8988T (cell line): Measurements from ENCODE around the gene MXD4.
"Not testable (repeated sequence)": the region's sequence is repeated elsewhere in the genome, so short reads cannot be mapped to it uniquely, and the experiment has no call there.

Source experiments
- DNase-seq: peaks from one replicate; pipeline ENCODE4 v3.0.0; 2011

The MXD4 gene

DNA sequence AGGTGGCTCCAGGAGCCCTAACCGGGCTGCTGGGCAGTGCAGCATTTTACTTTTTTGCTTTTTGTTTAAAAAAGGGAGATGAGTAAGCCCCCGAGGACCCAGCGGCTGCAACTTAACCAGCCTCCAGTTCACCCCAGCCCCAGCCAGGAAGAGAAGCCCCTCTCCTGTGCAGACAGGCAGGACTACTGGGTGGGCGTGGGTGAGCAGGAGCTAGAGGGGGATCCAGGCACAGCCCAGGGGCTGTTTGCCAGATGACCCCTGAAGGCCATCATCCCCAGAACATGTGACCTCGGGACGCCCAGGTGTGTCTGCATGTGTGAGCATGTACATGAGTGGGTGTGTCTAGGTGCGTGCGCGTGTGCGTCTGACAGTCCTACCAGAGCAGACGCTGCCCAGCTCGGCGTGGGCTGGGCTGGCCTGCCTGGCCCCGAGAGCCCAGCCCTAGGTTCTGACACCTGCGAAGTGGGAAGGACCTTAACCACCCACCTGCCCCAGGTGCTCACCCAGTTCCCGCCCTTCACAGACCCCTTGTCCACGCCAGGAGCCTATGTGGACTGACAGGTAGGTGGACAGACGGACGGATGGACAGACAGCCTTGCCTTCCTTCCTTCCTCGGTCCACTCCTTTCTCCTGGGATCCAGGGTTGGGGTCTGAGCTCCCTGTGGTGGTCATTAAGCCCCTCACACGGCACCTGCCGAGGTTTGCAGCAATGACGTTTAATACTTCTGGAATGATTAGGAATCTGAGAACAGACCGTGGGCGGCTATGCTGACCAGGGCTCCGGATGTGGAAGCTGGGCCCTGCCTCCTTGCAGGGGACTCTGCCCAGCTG, 12.2 kb downstream of the MXD4 start:
- DNase-seq = peak; percentile 15

DNA sequence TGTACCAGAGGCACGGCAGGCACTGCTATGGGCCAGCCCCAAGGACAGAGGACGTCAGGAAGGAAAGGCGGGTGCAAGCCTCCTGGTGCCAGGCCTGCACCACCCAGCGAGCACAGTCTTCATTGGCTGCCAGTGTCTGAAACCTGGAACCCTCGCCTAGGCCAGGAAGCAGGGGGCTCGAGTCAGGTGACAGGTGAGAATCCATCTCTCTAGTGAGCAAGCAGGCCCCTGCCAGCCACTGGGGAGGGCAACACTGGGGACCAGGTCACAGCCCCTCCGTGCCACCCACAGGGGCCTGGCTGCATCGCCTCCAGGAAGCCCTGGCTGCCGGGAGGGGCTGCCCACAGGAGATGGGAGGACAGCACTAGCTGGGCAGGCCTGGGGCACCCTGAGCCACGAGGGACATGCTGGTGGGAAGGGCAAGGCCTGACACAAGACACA, 13.1 kb downstream of the MXD4 start:
- DNase-seq = peak; percentile 31

DNA sequence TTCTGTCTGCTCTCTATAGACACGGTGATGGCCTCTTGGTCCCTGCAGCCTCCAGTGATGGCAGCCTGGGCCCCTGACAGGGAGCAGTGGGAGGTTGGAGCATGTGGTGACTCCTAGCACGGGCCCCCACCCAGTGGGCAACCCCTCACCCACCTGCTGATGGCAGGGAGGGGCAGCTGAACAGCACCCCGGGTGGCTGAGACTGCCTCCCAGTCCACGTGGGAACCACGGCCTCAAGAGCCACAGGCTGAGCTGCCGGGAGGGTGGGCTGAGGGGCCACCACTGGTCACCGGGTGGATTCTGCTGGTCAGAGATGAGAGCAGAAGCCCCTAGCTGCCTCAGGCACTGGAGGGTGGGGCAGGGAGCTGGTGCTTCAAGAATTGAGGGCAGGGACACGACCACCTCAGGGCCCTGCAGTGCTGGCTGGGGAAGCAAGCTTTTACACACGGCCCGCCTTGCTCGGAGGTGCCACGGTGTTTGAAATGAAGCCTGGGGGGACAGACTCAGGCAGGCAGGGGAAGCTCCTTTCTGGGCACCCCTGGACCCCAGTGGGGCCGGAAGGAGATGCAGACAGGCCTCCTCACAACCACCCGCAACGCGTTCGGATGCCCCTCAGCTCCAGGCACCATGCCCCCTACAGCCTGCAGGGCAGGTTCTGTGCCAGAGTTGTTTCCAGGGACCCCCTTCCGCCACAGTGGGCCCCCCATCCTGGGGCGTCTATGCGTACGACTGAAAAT, 13.7 kb downstream of the MXD4 start:
- DNase-seq = peak; percentile 15

DNA sequence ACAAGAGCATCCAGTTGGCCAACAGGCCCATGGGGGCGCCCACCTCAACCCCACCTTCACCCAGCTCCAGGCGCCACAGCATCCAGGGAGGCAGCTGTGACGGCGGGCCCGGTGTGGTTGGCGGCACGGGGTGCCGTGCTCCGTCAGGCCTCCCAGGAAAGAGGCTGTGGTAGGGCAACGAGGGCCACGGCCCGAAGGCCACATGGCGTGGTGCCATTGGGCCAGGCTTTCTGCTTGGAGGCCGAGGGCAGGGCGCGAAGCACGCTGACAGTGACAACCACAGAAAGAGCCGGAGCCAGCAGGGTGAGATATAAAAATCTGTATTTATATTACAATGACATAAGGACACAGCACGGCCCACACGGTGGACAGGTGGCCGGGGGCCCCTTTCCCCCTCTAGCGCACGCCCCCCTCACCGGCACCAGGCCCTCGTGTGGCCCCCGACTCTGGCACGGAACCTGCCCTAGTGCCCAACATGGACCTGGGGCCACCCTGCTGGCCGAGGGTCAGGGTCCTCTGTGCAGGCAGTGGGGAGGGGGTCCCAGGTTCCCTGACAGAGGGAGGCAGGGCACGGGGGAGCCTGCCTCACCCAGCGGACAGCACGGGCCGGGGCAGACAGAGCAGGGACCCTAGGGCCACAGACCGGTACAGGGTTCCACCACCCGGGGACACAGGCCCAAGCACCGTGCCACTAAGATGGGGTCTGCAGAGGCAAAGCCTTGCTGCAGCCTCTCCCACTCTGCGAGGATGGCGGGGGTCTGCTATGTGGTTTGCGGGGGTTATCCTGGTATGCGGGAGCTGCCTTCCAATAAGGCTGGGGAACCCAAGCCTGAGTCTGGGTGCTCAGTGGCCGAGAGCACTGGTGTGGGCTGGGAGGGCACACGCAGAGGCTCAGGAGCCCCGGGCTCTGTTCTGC, 14.5 kb downstream of the MXD4 start:
- peak; percentile 16 for DNase-seq

DNA sequence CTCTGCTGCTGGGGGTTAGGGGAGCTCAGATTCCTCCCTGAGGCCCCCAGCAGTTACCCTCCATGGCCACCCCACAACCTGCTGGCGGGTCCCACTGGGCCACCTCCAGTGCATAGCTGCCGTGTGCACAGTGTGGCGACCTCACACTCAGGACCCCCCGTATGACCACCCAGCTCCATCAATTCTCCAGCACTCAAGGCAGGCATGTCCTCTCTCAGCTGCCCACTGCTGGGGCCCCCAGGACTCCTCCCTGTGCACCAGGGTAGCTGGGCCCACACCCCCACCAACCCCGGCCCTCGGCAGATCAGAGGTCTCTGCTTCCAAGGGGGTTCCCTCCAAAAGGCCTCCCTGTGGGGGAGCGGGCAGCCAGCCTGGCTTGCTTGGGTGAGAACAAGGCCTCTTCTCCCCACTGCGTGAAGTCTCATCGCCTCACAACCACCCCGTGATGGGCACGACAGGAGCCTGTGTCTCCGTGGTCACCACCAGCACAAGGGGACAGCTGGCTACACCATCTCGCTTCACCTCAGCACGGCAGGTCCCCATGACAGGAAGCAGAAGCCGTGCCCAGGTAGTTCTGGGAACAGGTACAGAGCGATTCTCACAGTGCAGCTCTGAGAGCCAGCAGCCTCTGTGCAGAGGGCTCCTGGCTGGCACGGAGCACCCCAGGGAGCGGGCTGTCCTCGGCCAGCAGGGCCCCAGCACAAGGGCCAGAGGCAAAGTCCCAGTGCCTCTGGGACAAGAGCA, 15.4 kb downstream of the MXD4 start:
- peak; percentile 16 for DNase-seq

DNA sequence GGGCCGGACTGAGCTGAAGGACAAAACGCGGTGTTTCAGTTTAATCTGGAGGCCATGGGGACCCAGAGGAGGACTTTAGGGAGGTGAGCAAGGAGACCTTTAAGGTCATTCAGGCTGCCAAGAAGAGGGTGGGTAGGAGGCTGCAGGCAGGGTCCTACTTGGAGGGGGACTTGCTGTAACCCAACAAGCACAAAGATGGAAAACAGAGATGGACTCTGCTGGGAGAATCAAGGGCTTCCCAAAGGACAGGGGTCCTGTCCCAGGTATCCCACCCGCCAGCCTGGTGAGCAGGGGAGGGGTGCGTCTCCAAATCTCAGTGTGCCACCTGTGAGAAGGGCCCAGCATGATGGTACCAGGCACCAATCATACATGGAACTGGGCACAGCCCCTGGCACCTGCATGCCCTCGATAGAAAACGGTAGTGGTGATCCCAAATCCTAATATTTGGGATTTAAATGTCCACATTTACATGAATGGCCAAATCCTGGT, 16.1 kb downstream of the MXD4 start:
- peak; percentile 17 for DNase-seq

DNA sequence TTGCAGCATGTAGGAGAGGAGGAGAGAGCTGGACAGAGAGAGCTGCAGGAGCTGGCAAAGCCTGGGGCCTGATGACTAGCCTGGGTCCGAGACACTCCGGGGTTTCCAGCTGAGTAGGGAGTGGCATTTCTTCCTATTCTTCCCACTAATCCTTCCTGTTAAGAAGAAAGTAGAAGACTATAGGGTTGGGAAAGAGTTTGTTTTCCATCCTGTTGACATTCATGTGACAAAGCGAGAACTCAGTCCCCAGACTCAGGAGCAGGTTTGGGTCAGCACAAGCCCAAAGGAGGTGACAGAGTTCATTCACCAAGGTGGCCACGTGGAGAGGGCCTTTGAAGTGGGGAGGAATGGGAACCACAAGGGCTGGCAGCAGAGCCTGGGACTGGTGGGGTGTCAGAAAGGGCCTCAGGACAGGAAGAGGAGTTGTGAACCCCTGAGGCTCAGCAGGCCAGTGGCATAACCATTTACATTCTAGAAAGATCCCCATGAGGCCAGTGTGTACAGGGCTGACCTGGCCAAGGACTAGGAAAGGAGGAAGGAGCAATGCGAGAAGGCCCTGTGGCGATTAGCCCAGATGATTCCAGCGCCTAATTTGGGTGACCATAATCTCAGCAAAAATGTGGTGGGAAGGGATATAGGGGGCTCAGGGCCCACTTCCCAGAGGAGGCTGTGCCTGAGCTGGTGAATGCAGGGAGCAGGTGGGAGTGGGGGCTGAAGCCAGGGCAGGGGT, 16.7 kb downstream of the MXD4 start:
- DNase-seq = peak; percentile 16

DNA sequence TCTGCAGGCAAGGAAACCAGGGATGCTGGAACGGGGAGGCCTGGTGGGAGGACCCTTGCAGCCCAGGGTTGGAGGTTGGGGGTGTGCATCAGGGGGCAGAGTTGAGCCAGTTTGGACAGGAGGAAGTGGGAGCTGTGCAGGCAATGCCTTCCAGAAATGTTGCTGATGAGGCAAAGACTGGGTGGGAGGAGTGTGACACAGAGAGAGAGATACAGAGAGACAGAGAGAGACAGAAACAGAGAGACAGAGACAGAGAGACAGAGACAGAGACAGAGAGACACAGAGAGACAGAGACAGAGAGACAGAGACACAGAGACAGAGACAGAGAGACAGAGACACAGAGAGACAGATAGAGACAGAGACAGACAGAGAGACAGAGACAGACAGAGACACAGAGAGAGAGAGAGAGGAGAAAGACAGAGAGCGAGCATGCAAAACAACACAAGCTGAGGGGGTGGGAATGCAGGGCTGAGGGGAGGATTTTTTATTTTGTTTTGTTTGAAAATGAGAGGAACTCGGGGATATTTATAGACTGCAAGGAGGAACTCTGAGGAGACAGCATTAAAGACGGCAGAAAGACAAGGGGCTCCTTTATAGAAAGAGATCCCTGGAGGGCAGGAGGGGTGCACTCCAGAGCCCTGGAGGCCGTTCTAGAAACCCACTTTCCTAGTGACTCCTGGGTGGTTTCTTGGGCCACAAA, 18.1 kb downstream of the MXD4 start:
- peak; percentile 33 for DNase-seq

DNA sequence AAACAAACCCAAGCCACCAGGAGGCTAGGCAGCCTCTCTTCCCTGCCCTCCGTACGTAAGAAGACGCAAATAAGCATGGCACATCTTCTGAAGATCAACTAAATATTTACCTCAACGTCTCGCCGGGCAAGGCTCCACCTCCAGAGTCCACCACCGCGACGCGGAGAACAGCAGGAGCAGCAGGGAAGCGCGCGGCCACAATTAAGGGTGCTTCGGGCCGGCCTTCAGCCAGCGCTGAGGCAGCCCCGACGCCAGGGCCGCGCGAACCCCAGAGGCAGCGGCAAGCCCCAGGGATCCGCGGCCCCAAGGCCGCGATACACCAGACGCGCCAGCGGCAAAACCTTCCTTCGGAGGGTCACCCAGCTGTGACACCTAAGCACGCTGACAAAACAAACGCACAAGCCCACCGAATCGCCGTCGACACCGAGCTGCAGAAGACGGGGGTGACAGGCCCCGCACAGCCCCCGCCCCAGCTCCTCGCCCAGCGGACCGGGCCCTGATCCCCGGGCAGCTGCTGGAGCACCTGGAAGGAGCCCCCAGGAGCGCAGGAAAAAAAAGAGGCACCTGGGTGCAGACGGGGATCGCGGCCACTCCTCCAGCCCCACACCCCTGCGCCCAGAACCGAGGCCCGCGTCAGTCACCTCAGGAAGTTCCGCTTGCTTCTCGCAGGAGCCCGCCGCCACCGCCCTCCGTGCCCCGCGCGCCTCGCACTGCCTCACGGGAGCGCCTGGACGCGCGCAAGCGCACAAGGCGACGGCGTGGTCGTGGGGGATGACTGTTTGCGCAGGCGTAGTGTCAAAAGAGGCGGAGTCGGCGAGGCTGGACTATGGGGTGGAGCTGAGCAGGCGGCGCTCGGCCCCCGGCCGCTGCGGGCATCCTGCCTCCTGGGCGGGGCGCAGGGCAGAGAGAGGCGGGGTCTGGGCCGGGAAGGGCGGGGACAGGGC, 20.2 kb downstream of the MXD4 start, which contains the start of the genes HAUS3 and POLN:
TSS of gene HAUS3 (minus strand) at position 712 of the 944 bp plus-strand sequence. CDS start 1,175 bp downstream, outside the sequence.
TSS of gene POLN (minus strand) at position 712 of the 944 bp plus-strand sequence. CDS start 12,890 bp downstream, outside the sequence.
- DNase-seq = peak; percentile 97

DNA sequence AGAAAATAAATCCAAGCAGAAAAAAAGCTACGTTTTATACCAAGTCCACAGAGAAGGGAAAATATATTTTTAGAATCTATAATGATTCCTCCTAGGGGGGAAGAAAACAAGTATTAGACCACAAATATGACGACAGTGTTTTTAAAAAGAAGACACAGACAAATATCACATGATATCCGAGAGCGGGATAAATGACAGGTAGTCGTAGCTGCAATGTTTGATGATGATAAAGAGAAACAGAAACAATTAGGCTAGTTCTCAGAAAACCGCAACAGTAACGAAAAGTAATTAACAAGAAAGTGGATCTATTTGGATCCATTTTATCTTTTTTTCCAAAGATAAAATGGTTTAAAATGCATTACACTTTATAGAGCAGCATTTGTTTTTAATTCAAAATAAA, 20.9 kb downstream of the MXD4 start:
- no peak for DNase-seq

DNA sequence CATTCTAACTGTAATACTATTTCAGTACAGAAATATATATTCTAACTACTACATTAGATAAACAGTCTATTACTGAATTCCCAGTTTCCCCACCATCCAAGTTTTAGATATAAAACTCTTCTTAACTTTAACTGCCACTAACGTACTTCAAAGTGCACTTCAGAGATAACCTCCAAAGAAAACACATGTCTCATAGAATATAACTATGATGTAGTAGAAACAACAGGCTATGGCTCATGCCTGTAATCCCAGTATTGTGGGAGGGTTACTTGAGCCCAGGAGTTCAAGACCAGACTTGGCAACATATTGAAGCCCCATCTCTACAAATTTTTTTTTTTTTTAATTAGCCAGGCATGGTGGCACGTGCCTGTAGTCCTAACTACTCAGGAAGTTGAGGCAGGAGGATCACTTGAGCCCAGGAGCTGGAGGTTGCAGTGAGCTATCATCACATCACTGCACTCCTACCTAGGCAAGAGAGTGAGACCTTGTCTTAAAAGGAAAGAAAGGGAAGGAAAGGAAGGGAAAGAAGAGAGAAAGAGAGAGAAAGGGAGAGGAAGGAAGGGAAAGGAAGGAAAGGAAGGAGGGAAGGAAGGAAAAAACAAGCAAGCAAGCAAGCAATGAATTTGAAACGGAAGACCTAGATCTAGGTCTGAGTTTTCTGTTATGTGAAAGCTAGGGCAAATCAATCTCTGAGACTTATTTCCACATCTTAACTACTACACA, 24.8 kb downstream of the MXD4 start:
- no peak for DNase-seq

DNA sequence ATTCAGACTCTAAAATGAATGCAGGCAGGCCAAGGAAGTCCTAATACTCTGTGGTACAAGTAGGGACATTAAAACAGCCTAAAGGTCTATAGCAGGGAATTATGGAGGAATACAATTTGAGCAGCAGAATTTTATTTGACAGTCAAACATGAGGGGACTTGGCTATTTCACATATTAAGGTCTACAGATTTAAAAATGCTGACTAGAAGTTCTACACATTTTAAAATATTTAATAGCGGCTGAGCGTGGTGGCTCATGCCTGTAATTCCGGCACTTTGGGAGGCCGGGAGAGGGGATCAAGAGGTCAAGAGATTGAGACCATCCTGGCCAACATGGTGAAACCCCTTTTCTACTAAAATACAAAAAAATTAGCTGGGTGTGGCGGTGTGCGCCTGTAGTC, 30.8 kb downstream of the MXD4 start:
- no peak for DNase-seq

DNA sequence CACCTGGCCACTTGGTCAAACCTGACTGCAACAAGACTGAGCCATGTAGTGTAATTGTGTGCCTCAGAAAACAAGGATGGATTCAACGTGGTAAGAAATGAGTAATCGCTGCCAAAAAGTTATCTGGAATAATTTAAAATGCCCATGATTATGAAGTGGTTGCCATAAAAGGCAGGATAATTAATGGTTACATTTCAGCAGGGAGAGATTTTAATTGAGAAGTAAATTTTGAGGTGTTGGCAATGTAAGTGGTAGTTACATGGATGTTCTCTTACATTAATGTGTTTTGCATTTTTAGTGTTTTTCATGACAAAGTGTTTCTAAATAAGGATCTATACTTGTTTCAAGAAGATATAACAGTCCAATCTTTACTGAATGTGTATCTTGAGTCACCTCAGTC, 35.6 kb downstream of the MXD4 start:
- DNase-seq = no peak

DNA sequence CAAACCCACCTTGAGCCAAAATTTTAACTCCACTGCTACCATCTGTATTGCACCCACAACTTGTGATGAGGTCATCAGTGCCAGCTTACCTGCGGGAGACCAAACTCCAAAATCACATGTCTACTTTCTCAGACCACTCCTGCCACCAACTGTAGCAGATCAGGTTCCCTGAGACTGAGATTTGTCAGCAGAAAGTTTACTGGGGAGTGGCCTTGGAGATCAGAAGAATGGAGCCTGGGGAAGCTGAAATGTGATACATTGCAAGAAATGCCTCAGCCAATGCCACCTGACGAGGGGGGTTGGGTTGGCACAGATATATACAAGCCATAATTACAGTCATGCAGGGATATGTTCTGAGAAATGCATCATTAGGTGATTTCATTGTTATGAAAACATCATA, 39.1 kb downstream of the MXD4 start:
- DNase-seq = no peak

DNA sequence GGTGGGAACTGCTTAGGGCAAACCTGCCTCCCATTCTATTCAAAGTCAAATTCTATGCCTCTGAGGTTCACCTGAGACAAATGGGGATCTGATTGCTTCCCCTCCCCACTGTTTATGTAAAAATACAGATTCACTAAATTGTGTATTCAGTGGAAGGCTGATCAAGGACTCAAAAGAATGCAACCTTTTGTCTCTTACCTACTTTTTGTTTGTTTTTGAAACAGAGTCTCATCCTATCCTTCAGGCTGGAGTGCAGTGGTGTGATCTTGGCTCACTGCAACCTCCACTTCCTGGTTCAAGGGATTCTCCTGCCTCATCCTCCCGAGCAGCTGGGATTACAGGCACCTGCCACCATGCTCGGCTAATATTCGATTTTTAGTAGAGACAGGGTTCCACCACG, 40.5 kb downstream of the MXD4 start:
- DNase-seq = not testable (repeated sequence)

DNA sequence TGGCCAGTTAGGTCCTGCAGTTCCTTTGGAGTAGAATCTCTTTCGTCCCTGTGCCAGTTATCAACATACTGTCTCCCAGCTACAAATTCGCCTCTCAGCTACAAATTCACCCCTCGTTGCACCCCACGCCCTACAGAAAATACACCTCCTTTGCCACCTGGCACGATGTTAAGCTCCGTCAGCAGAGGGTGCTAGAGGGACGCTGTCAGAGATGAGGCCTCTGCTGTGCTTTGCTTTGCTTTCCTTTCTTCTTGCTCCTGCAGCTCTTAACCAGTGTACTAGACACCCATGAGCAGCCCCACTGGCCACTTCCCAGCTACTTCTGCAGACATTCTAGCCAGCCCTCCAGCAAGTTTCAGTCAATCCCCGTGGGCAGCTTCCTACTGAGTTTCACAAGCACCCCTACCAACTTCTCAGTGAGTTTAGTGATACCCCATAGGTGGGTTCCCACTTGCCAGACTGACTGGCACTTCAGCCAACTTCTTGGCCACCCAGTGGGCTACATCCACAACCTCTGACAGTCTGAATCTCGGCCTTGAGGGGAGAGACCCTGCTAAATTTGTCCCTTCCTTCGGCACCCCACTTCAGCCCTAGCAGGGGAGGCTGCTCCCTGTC, 41.8 kb downstream of the MXD4 start:
- DNase-seq = peak; percentile 35

DNA sequence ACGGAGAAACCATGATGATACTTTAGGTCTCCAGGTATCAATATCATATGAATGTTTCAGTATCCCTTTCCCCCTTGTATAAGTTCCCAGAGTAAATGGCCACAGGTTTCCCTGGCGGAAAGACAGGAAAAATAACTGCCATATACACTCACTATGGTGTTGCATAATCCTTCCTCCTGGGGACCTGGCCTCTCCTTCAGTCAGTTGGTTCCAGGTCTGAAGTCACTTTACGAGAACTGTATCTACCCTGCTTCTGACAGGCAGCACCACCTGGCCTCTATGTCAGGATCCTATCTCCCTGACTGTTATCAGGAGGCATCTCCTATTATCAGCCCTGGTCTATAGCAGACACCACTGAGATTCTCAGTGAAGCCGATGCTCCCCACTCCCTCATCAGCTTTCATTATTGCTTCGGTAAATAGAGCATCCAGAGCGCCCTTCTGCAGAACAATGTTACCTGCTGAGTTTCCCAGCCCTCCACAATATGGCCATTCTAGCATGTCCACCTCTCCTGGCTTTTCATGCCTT, 42.6 kb downstream of the MXD4 start:
- DNase-seq = no peak

DNA sequence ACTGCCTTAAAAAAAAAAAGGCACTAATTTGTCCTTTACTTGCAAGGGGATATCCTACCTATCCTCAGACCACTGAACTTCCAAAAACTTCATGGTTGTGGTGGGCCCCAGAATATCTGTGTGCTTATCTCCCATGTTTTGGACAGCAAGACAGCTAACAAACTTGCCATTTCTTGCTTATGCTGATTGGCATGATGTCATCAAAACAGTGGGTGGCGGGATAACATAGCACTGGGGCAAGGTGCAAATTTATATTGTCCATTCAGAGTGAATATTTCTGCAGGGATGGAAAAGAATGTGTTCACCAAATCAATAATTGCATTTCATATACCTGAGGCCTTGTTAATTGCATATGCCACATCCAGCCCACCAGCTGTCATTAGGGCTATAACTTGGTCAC, 43.5 kb downstream of the MXD4 start:
- no peak for DNase-seq
